ENCODE results near the gene ALOX5AP.

DNA sequence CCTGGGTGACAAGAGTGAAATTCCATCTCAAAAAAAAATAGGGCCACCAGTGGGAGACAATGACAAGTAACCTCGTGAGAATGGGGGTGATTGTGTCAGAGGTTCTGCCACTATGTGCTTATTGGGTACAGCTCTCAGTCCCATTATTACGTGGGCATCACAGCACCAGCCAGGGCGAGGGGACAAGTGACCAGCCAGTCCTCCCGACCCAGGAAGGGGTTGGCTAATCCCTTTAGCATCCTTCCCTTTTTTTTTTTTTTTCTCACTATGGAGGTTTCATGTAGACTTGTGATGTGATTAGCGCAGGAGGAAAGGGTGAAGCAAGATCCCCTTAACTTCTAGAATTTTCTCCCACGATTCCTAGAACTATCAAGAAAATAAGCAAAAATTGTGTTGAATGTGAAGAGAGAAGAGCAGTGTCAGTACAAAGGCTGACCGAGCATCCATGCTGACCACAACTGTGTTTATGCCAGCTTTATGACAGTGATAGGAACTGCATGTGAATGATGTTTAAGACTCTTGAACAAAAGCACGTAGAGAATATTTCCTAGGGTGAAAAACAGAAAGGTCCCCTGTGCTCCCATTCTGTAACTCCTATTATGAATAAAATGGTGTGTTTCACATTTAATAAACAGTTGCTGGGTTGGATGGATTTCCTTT lies 50.0 kb downstream of the ALOX5AP start:
- TF ChIP-seq, protein P1, sequence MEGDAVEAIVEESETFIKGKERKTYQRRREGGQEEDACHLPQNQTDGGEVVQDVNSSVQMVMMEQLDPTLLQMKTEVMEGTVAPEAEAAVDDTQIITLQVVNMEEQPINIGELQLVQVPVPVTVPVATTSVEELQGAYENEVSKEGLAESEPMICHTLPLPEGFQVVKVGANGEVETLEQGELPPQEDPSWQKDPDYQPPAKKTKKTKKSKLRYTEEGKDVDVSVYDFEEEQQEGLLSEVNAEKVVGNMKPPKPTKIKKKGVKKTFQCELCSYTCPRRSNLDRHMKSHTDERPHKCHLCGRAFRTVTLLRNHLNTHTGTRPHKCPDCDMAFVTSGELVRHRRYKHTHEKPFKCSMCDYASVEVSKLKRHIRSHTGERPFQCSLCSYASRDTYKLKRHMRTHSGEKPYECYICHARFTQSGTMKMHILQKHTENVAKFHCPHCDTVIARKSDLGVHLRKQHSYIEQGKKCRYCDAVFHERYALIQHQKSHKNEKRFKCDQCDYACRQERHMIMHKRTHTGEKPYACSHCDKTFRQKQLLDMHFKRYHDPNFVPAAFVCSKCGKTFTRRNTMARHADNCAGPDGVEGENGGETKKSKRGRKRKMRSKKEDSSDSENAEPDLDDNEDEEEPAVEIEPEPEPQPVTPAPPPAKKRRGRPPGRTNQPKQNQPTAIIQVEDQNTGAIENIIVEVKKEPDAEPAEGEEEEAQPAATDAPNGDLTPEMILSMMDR (IDR thresholded peaks at IDR 0.05): no peak
- TF ChIP-seq POLR2A (IDR thresholded peaks at IDR 0.05; ENCODE audit: low read depth): no peak
- TF ChIP-seq EP300 (IDR thresholded peaks at IDR 0.05): no peak
